DMS153 treated with DMSO at 0.1 percent for 48 hours (cell line): ENCODE results near the gene ITPR1.

Experiments
- DNase-seq: peaks from one replicate; lab custom pipeline; 2025; ENCODE audit not compliant: unreplicated experiment; lab: John Stamatoyannopoulos, UW

ITPR1 gene

DNA sequence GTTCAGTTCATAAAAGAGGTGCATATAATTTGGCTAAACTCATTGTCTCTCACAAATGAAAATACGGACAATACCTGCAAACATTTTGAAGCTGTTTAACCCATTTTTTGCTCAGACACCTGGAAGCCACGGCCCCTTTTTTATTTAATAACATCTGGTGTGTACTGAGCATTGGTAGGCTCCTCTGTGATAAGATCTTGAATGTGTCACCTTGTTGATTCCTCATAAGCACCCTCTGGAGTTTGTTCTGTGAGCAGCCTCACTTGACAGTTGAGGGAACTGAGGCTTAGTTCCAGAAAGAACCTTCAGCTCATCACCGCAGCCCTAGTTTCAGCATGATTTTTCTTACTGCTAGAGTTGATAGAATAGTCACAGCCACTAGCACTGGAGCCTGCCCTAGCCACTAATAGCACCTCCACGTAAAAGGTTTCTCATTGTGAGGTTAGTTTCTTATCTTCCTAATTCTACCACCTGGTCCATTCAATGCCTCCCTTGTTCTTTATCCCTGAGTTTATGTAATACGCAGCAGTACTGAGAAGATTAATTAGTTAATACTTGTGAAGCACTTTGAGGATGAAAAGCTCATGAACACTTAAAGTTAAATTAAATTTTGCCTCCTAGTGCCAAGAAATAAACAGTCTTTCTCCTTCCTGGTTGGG lies 71.9 kb downstream of the ITPR1 start:
- DNase-seq, result no peak

DNA sequence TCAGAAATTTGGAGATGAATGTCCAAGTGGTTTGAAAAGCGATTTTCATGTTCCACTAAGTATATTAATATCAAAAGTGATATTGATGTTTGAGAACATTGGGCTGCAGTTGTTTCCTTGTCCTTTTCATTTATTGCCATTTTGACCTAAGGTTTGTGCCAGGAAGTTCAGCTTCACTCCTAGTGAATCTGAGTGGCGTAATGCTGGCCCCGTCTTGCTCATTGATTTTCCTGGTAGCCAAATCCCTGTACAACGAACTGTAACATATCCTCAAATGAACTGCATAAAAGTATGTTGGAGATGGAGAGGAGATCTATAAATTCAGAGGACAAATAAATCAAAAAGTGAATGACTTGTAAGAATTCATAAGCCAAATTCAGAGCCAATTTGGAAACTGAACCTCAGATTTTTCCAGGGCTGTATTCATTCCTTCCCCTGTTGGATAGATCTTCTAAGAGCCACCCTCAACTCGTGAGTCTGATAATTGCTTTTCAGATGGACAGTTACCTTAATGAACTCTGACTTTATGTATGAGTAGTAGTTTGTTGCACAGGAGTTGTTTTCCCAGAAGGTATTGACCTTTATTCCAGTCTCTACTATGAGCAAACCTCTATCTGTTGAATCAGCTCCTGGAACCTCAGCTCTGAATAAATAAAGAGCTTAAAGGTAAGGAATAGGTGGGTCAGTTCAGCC lies 72.8 kb downstream of the ITPR1 start:
- DNase-seq, result no peak

- DNase-seq, result no peak
Observed at GRCh38 chr3:4568841-4569240, 75.7 kb downstream of the ITPR1 start.

DNA sequence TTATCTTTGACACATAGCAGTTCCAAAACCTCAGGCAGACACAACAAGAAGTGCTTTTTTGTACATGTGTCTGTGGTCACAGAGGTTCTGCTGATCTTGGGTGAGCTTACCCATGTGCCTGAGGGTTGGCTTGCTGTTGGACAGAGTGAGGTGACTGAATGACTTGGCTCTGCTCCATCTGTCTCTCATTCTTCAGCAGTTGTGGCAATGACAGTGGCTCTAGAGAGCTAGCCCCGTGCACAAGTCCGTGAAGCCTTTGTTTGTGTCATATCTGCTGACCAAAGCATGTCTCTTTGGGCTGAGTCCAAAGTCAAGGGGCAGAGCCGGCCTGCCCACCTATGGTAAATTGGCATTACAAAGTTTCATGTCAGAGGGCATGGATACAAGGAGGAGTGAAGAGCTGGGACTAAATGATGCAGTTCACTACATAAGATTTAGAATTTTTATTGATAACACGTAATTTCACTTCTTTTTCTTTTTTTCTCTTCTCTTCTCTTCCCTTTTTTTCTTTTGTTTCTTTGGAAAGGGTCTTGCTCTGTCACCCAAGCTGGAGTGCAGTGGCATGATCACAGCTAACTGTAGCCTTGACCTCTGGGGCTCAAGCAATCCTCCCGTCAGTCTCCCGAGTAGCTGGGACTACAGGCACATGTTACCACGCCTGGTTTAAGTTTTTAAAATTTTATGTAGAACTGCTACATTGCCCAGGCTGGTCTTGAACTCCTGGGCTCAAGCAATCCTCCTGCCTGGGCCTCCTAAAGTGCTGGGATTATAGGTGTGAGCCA lies 77.9 kb downstream of the ITPR1 start:
- no peak for DNase-seq

GRCh38 chr3:4571690-4572334 lies 78.7 kb downstream of the ITPR1 start:
- DNase-seq, result no peak

- DNase-seq, result no peak
Observed at GRCh38 chr3:4573153-4573552, 80.0 kb downstream of the ITPR1 start.

- no peak for DNase-seq
Observed at GRCh38 chr3:4574426-4574965, 81.3 kb downstream of the ITPR1 start.

GRCh38 chr3:4575381-4575780 lies 82.2 kb downstream of the ITPR1 start:
- no peak for DNase-seq

GRCh38 chr3:4577721-4578120 lies 84.6 kb downstream of the ITPR1 start:
- no peak for DNase-seq

DNA sequence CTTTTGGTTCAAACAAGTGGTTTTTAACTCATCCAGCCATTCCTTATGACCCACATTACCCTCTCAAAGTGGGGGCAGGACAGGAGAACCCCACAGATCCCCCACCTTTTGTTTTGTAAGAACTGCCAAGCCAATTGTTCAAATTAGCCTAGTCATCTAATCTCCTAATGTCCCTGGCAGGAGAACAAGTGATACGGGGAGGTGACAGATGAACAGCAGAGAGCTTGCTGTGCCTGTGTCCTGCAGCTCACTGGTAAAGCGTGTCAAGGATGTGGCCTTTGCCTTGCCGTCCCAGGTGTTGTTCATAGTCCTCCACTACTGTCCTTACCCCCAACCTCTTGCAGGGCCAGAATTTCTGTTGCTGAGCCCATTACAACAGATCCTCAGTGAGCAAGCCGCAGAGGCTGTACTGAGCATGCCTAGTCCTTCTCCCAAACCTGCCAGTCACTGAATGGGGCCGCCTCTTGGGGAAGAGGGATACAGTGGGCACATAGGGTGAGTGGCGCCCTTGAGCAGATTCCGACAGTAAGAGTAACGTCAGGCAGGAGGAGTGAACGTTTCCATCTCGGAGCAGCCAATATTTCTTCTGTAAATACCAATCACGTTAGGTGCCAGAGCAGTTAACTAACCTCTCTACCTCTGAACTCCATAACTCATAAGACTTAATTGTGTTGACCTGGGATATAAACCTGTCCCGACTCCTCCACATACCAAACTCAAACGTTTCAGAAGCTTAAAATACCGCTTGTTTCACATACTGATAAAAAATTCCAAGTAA lies 87.4 kb downstream of the ITPR1 start:
- DNase-seq, result no peak

GRCh38 chr3:4581124-4581424 lies 87.9 kb downstream of the ITPR1 start:
- no peak for DNase-seq

- DNase-seq, result no peak
Observed at GRCh38 chr3:4581498-4581897, 88.3 kb downstream of the ITPR1 start.

- no peak for DNase-seq
Observed at GRCh38 chr3:4581920-4582611, 88.9 kb downstream of the ITPR1 start.

DNA sequence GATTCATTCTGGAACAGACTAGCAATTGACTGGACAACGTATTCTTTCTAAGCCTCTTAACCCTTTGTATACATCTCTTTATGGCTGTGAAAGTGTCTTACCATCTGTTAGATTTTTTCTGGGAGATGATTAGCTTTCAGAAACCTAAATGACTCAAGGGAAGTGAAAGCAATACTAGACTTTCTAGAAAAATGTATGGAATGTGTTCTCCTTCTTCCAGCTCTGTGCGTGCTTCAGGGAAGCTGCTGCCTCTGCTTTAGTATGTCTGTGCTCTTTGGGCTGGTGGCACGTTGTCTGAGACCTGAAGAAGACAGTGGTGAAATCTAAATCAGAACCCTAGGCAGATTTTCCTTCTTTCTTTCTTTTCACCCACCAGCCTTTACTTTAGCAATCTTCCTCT lies 89.5 kb downstream of the ITPR1 start:
- DNase-seq, result no peak

DNA sequence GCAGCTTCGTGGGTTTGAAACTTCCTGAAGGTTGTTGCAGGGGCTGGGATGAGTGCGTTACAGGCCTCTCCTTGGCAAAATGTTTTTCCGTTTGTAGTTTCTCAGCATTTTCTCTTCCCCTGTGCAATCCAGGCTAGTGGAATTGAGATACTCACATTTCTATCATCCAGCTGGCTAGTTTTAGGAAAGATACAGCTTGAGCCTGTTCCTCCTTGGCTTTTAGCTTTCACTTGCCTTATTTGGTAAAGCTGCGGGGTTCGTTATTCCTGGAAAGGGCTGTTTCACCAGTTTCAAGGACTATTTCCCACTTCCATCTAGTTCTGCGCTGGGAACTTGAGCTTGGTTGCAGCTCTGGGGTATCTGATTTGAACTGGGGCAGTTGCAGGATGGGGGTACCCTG lies 90.3 kb downstream of the ITPR1 start:
- DNase-seq, result no peak

DNA sequence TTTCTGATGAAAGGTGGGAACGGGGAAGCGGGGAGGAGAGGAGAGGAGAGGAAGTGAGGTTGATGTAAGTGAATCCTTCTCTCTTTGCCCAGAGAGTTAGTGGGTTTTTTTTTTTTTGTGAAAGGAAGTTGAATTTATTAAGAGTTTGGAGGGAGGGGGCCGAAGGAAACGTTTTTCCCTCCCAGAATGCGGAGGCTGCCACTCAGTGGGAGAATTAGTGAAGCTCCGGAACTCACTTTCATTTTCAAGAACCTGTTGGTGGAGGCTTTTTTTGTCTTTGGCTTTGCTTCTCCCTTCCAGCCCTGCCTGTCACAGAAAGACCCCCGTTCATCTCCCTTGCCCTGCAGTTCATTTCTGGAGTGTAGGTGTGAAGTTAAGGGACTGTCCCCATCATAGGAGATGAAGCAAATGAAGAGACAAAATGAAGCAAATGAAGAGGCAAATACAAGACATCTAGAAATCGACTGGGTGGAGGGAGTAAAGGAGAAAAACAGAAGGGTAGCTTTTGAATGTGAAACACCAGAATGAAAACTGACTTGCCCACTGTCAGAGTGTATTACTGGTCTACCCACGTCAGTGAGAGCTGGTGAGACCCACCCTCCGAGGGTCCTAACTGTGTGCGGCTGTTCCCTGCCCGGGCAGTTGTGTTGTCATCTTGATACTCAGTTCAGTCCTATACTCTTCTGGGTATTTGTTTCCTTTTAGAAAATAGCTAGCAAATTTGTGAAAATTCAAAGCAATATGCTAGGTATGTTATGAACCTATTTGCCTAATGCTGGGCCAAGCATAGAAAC lies 91.5 kb downstream of the ITPR1 start:
- no peak for DNase-seq

DNA sequence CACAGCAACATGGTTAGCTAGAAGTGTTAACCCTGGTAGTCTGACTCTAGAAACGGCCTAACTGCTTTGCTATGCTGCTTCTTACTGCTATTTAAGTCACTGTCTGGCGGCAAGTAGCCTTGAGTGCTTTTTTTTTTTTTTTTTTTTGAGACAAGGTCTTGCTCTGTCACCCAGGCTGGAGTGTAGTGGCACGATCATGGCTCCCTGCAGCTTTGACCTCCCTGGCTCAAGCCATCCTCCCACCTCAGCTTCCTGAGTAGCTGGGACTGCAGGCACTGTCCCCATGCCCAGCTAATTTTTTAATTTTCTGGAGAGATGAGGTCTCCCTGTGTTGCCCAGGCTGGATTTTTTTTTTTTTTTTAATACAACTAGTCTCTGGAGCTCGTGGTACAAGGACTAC lies 93.2 kb downstream of the ITPR1 start:
- DNase-seq, result no peak

GRCh38 chr3:4587061-4587837 lies 94.1 kb downstream of the ITPR1 start:
- no peak for DNase-seq

GRCh38 chr3:4587838-4588105 lies 94.6 kb downstream of the ITPR1 start:
- no peak for DNase-seq
